Myometrial cell (primary cell): ENCODE results near the gene ANXA2R. TPM values are rescaled to one million over a fixed set of nuclear protein-coding genes. Genes with fewer than 3 reads are reported as not detected.

Source experiments
- total RNA-seq: library from RNA; depleted of rRNA; stranded (reverse); fragments of >200 nt; gene quantifications from 2 replicates; pipeline ENCODE4 v1.2.3, GENCODE V29; 2015

The ANXA2R gene, protein sequence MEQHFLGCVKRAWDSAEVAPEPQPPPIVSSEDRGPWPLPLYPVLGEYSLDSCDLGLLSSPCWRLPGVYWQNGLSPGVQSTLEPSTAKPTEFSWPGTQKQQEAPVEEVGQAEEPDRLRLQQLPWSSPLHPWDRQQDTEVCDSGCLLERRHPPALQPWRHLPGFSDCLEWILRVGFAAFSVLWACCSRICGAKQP
- total RNA-seq: 0.53 TPM in 1 of 2 replicates, not detected in the other

DNA sequence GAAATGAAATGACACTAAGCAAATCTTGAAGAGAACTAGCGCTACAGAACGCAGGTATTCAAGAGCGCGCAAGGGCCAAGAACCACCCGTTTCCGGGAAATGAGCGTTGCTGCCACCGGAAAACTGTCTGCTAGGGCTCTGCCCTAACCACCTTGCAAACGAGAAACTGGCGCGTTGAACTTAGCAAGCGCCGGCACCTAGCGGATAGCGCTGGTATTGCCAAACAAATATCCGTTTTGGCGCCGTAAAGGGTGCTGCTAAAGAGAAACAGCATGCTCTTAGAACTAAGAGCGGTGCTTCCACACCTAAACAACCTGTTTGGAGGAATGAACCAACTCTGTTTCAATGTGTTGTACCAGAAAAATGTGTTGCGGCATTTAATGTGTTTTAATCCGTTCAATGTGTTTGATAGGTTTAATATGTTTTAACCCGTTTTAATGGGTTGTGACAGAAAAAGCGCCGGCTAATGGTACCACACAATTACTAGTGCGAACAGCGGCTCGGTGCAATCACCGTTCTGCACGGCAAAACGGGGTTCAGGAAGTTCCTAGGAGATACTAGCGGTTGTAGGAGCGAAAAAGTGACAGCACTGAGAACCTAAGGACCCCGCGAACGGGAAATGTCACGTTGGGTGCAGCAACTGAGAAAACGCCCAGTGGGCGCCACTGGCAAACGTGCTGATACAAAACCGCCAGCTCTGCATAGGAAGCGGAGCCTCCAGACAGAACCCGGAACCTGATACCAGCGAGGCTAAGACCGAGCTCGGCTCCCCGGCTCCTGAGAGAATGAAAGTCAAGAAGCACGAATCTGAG is at the start of gene ANXA2R:
TSS of gene ANXA2R (minus strand) at position 33 of the 812 bp plus-strand sequence. CDS start 273 bp downstream, outside the sequence.

Other genes starting within 250 kb of the ANXA2R start
- gene SELENOP, start 228.4 kb downstream of the ANXA2R start, total RNA-seq: 62.8 and 69.8 TPM in 2 replicates
- 13.5 and 15.8 TPM in 2 replicates for gene ZNF131, start 80.6 kb upstream of the ANXA2R start, total RNA-seq
- under 0.01 and 1.2 TPM in 2 replicates for gene NIM1K, start 151.9 kb upstream of the ANXA2R start, total RNA-seq